GM18520 (cell line): Measurements from ENCODE around the gene TEKT5.
"Not testable (repeated sequence)": the region's sequence is repeated elsewhere in the genome, so short reads cannot be mapped to it uniquely, and the experiment has no call there.

ENCODE experiments used
- ATAC-seq: cut with Tn5 transposase; IDR thresholded peaks from one replicate; pipeline ENCODE4 v1.9.1; 2021; ENCODE audit not compliant: unreplicated experiment

Gene TEKT5

GRCh38 chr16:10635365-10636021, 59.2 kb downstream of the TEKT5 start:
- no peak for ATAC-seq

DNA sequence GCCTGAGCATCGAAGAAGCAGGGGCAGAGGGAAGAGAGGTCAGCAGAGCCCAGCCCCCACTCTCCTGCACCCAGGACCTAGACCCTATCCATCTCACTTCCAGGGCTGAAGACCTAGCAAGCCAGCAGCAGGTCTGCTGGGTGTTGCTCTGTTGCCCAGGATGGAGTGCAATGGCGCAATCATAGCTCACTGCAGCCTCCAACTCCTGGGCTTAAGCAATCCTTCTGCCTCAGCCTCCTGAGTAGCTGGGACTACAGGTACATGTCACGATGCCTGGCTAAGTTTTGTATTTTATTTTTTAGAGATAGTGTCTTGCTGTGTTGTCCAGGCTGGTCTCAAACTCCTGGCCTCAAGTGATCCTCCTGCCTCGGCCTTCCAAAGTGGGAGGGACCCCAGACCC, 61.3 kb downstream of the TEKT5 start:
- not testable (repeated sequence) for ATAC-seq

DNA sequence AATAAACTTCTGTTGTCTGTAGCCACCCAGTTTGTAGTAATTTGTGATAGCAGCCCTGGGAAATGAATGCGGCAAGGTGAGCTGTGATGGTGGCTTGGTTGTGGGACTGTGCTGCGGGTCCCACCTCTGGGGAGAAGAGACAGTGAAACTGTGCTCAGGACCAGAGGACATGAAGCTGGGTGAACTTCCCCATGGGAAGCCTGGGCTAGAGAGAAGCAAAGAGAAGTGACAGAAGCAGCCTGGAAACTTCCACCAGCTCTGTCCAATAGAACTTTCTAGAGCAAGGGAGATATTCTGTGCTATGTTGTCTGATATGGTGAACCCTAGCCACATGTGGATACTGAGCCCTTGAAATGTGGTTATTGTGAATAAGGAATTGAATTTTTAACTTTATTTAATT, 62.8 kb downstream of the TEKT5 start:
- ATAC-seq = no peak

- ATAC-seq = no peak
Observed at GRCh38 chr16:10629592-10629963, 65.2 kb downstream of the TEKT5 start.

- ATAC-seq = no peak
Observed at GRCh38 chr16:10625595-10626357, 69.0 kb downstream of the TEKT5 start.

DNA sequence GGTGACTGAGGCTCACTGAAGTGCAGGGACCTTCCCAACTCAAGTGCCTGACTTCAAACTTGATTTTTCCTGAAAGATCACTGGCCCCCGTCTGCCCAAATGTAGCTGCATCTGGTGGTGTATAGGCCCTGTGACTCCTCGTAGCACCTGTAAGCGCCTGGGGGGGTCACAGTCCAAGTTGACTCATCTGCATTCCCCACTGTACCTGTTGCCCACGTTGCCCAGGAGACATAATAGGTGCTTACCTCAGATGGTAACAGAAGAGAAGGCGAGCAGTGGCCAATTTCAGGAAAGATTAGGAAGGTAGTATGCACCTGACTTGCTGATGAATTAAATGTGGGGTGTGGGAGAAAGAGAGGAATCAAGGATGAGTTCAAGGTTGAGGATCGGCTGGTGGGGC, 70.2 kb downstream of the TEKT5 start:
- ATAC-seq = no peak

DNA sequence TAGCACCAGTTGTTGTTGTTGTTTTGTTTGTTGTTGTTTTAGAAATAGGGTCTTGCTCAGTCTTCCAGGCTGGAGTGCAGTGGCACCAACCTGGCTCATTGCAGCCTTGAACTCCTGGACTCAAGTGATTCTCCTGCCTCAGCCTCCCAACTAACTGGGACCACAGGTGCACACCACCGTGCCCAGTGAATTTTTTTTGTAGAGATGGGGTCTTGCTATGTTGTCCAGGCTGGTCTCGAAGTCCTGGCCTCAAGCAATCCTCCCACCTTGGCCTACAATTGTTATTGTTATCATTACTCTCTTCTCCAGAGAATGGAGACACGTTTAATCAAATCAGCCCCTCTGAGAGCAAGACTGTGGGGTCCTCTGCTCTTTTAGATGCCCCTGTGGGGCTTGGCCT, 71.7 kb downstream of the TEKT5 start:
- no peak for ATAC-seq

- ATAC-seq = no peak
Observed at GRCh38 chr16:10622036-10622921, 72.5 kb downstream of the TEKT5 start.

- ATAC-seq = not testable (repeated sequence)
Observed at GRCh38 chr16:10621216-10621949, 73.3 kb downstream of the TEKT5 start.

- no peak for ATAC-seq
Observed at GRCh38 chr16:10620120-10620519, 74.6 kb downstream of the TEKT5 start.

GRCh38 chr16:10619271-10619849, 75.4 kb downstream of the TEKT5 start:
- ATAC-seq = no peak

- ATAC-seq = no peak
Observed at GRCh38 chr16:10618710-10619209, 76.0 kb downstream of the TEKT5 start.

- no peak for ATAC-seq
Observed at GRCh38 chr16:10617662-10618420, 76.9 kb downstream of the TEKT5 start.

DNA sequence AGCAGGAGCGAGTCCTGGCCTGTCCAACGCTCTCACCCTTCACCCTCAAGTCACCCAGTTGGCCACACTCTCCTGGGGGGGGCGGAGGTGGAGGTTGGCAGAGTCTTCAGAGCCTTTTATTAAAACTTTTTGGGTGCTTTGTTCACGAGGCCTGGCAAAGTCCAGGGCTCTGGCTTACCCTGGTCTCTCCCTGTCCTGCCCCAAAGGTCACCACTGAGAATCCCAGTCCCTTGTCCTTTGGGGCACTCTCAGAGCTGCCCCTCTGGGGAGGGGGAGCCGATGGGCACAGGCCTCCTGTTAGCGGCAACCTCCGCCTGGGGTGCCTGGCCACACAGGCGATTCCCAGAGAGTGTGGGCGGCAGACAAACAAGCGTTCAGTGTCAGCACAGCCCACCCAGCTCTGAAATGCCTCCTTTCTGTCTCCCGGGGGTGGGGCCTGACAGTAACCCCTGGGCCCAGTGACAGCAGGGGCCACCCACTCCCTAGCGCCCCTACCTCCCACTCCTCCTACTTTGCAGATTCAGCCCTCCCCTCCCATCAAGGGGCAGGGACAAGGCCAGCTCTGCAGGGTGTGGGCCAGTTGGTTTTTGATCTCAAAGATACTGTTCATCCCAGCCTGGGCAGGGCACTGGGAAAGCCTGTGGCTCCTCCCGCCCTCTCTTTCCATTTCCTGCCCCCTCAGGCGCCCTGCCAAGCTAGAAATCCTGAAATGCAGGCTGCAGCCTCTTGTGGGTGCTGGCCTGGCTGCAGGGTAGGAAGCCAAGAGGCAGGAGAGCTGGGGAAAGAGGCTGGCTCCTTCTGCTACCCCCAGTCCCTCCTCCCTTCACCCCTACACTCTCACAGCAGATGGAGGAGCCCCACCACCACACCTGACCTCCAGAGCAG, 77.7 kb downstream of the TEKT5 start:
- no peak for ATAC-seq

DNA sequence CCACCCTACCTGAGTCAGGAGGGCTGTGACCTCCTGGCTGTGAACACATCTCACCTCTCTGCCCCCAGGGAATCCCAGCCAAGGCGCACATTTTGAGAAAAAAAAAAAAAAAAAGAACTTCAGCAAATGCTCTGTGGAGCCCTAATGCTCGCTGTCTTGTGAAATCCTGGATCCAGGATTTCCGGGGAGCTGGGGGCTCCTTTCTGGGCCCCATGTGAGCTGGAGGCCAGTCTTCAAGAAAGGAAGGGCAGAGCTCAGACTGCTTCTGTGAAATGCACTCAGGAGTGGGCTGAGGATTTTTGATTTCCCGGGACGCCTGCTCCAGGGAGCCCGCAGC, 78.3 kb downstream of the TEKT5 start:
- ATAC-seq = no peak

GRCh38 chr16:10614685-10615084, 80.0 kb downstream of the TEKT5 start:
- ATAC-seq = no peak

DNA sequence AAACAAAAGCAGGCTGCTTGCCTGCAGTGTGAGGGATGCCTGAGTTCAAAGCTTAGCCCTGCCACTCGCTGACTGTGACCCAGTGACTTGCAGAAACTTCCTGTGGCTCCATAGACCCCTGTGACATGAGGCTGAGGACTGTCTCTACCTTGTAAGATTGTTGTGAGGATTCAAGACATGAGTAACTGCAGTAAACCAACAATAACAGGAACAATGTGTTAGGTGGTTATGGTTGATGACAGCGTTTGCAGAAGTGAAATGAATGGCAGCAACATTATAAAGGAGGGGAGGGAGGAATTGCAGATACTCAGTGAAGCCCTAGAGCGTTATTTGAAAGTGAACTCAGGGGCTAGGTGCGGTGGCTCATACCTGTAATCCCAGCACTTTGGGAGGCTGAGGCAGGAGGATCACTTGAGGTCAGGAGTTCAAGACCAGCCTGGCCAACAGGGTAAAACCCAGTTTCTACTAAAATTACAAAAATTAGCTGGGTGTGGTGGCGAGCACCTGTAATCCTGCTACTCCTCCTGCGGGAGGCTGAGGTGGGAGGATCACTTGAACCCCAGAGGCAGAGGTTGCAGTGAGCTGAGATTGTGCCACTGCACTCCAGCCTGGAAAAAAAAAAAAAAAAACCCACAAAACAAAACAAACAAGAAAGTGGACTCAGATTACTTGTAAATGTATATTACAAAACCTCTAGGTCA, 80.8 kb downstream of the TEKT5 start:
- ATAC-seq = no peak

DNA sequence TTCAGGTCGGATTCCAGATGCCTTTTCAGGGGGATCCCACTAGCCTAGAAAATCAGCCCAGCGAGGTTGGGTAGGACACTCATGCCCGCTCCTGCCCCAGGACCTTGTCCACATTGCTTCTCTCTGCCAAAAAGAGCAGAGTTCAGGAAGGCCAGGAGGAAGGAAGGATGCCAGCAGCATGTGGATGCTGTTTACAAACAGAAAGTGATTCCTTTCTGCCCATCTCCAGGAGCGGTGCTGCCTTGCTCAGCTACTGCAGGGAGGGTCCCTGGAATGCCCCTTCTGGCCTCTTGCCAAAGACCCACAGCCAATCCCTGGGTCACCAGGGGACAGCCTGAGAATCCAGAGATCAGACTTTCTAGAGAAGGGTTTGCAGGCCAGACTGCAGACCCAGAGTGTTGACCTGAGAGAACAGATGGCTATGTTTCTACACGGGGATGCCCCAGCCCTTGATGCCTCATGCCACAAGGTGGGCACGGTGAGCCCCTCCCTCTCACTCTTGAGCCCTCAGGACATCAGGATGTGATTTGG, 82.0 kb downstream of the TEKT5 start:
- no peak for ATAC-seq
